ENCODE results near the gene CYP2U1. TPM values are rescaled to one million over a fixed set of nuclear protein-coding genes. Genes with fewer than 3 reads are reported as not detected.

Gene CYP2U1
- total RNA-seq, 1 experiment from 2014 or later: 1.1 TPM

GRCh38 chr4:107897823-107898222, 33.5 kb upstream of the CYP2U1 start:
- Histone ChIP-seq H3K4me1 (replicated peaks; ENCODE audit: insufficient read depth) (peaks cover 26% of the 10 kb centered on the region), H3K4me3 (no peak overlapping the region), H3K9me3 (ENCODE audit: insufficient read depth, low read depth) (no peaks in the 10 kb centered on the region; the same call in 1 of the 2 replicates), H3K27ac (no peak overlapping the region), H3K9me2 (ENCODE audit: insufficient read depth) (no peaks in the 10 kb centered on the region), H3K79me2 (ENCODE audit: low read depth) (0 out of 2 replicates have a peak, but pooled peaks cover 2% of the 10 kb centered on the region), H4K20me1 (ENCODE audit: insufficient read depth) (no peaks in the 10 kb centered on the region), H3K27me3 (ENCODE audit: insufficient read depth, low read depth) (no peaks in the 10 kb centered on the region), H3K4me2 (no peak overlapping the region), H3K36me3 (ENCODE audit: low read depth) (no peaks in the 10 kb centered on the region), H2AFZ (no peak overlapping the region), H3F3A (ENCODE audit: insufficient read depth, low read depth) (peaks cover 17% of the 10 kb centered on the region; the same call in 1 of the 2 replicates)
- BruUV-seq (replicated peaks): no TSS peak
- DNase-seq: no peak
- intact Hi-C loops (cut with micrococcal nuclease; ENCODE audit: unreplicated experiment): no loop called here
- ChIA-PET POLR2A (ENCODE audit: unreplicated experiment) (no interaction called here), CTCF (no interaction called here)
- TF ChIP-seq CTCF (conservative IDR thresholded peaks at IDR 0.05) (no peak), EZH2 (IDR thresholded peaks at IDR 0.05; ENCODE audit: low read depth) (no peak)

- POLR2A ChIA-PET (ENCODE audit: unreplicated experiment): no interaction called here
- intact Hi-C loops (cut with micrococcal nuclease; ENCODE audit: unreplicated experiment): no loop called here
Observed at GRCh38 chr4:107900067-107900466, 31.3 kb upstream of the CYP2U1 start.

GRCh38 chr4:107900508-107900907, 30.8 kb upstream of the CYP2U1 start:
- TF ChIP-seq CTCF (conservative IDR thresholded peaks at IDR 0.05): no peak
- no peak for TF ChIP-seq EZH2 (IDR thresholded peaks at IDR 0.05; ENCODE audit: low read depth)
- Histone ChIP-seq H3K4me1 (replicated peaks; ENCODE audit: insufficient read depth) (peaks cover 21% of the 10 kb centered on the region), H3K27me3 (ENCODE audit: insufficient read depth, low read depth) (no peaks in the 10 kb centered on the region), H3K4me3 (no peak overlapping the region), H3F3A (ENCODE audit: insufficient read depth, low read depth) (peaks cover 14% of the 10 kb centered on the region; the same call in 1 of the 2 replicates), H3K9me3 (ENCODE audit: insufficient read depth, low read depth) (no peaks in the 10 kb centered on the region), H3K27ac (no peak overlapping the region), H4K20me1 (ENCODE audit: insufficient read depth) (no peaks in the 10 kb centered on the region), H2AFZ (no peak overlapping the region), H3K4me2 (no peak overlapping the region), H3K79me2 (ENCODE audit: low read depth) (0 out of 2 replicates have a peak, but pooled peaks cover 2% of the 10 kb centered on the region), H3K36me3 (ENCODE audit: low read depth) (no peaks in the 10 kb centered on the region; the same call in 1 of the 2 replicates), H3K9me2 (ENCODE audit: insufficient read depth) (no peaks in the 10 kb centered on the region)
- no peak for DNase-seq
- intact Hi-C loops (cut with micrococcal nuclease; ENCODE audit: unreplicated experiment): no loop called here
- ChIA-PET CTCF (no interaction called here), POLR2A (ENCODE audit: unreplicated experiment) (no interaction called here)
- BruUV-seq (replicated peaks): no TSS peak

More at GRCh38 chr4:107900067-107900466, 31.3 kb upstream of the CYP2U1 start:
- no TSS peak for BruUV-seq (replicated peaks)
- TF ChIP-seq EZH2 (IDR thresholded peaks at IDR 0.05; ENCODE audit: low read depth) (no peak), CTCF (conservative IDR thresholded peaks at IDR 0.05) (no peak)
- no peaks in the 10 kb centered on the region; the same call in 1 of the 2 replicates for H3K9me3 ChIP-seq (ENCODE audit: insufficient read depth, low read depth)
- no peak overlapping the region for H3K4me2 ChIP-seq
- no peak overlapping the region for H3K27ac ChIP-seq
- H2AFZ ChIP-seq: no peak overlapping the region
- peaks cover 25% of the 10 kb centered on the region for H3K4me1 ChIP-seq (replicated peaks; ENCODE audit: insufficient read depth)
- H3F3A ChIP-seq (ENCODE audit: insufficient read depth, low read depth): peaks cover 17% of the 10 kb centered on the region; the same call in 1 of the 2 replicates
- H3K4me3 ChIP-seq: no peak overlapping the region
- no peaks in the 10 kb centered on the region for H3K27me3 ChIP-seq (ENCODE audit: insufficient read depth, low read depth)
- H3K9me2 ChIP-seq (ENCODE audit: insufficient read depth): no peaks in the 10 kb centered on the region
- H3K36me3 ChIP-seq (ENCODE audit: low read depth): no peaks in the 10 kb centered on the region; the same call in 1 of the 2 replicates
- no peaks in the 10 kb centered on the region for H4K20me1 ChIP-seq (ENCODE audit: insufficient read depth)
- CTCF ChIA-PET: no interaction called here
- no peak for DNase-seq
- 0 out of 2 replicates have a peak, but pooled peaks cover 2% of the 10 kb centered on the region for H3K79me2 ChIP-seq (ENCODE audit: low read depth)

All from PC-9 (cell line).